NK-92 (cell line): ENCODE data around the gene MXD4.
A peak's percentile ranks its signal among the peaks of the same experiment; 100 is the strongest.

Experiments used
- DNase-seq: peaks from one replicate; lab custom pipeline; 2025; ENCODE audit not compliant: unreplicated experiment; lab: John Stamatoyannopoulos, UW

The MXD4 gene

GRCh38 chr4:2292646-2293108 lies 30.8 kb upstream of the MXD4 start:
- DNase-seq, result no peak

DNA sequence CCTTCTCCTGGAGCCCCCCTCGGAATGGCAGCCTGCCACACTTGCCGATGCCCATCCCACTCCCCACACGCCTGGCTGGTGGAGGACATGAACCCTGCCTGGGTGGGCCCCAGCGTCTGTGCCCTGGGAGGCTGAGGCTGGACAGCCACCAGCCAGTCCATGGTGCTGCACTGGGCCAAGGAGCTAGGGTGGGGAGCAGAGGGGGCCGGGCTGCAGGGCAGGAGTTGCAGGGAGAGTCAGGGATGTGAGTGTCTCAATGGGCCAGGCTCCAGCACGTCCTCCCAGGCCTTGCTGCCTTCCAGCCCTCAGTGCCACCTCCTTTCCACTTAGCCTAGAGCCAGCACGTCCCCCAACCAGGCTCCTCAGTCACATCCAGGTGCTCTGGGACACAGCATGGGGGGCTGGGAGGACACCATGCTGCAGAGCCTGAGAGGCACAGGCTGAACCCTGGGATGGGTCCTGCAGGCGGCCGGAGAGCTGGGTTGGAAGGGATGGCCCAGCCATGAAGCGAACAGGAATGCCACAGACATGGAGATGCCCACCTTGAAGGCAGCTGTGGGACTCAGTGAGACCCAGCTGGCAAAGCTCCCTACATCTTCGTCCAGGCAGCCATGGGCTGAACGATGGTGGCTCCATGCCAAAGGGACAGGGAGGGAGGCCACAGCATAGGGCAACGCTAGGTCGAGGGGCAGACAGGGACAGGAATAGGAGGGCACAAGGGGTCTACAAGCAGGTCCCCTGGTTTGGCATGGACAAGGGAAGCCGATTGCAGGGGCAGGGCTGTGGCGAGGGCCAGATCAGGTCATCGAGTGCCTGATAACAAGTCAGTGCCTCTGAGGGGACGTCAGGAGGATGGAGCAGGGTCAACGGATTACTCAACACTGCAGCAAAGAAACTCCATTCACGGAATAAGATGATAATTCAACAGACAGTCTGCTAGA lies 30.1 kb upstream of the MXD4 start:
- DNase-seq, result no peak

GRCh38 chr4:2290974-2291704 lies 29.2 kb upstream of the MXD4 start:
- DNase-seq, result peak; percentile 19

GRCh38 chr4:2290488-2290887 lies 28.6 kb upstream of the MXD4 start:
- no peak for DNase-seq

DNA sequence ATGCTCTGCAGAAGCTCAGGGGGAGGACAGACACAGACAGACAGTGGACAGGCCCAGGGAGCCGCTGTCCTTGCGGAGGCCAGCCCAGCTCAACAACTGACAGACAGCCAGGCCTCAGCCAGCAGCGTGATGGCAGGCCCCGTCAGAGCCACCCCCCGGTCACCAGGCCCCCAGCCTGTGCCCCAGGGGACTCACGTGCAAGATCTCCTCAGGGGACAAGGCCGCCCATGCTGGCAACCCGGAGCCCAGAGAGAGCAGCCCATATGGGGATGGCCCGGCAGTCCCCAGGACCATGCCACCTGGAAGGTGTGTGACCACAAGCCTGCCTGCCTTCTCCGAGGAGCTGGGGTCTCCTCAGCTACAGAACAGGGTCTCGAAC lies 28.0 kb upstream of the MXD4 start:
- no peak for DNase-seq

DNA sequence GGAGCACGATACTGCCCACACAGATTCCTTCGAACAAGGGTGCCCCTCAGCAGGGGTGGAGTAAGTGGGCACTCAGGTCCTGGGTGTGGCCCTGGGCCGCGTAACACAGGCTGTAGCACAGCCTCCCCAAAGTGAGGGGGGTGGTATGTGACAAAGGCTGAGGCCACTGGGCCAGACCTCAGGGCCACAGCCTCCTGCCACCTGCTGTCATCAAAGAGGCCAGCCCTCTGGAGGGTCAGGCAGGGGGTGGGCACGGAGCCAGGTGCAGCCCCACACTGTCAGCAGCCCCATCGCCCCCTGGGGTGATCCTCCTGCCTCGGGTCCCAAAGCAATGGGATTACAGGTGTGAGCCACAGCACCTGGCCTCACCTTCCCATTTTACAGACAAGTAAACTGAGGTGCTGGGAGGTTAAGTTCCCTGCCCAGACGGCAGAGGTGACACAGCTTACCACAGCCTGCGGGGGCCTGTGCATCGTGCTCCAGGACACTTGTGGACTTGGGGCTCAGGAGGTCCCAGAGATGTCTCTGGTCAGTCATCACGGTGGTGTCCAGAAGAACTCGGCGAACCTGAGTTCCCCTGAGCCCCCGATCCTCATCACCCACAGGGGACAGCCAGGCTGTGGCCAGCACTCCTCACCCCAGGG lies 27.5 kb upstream of the MXD4 start:
- DNase-seq, result no peak

DNA sequence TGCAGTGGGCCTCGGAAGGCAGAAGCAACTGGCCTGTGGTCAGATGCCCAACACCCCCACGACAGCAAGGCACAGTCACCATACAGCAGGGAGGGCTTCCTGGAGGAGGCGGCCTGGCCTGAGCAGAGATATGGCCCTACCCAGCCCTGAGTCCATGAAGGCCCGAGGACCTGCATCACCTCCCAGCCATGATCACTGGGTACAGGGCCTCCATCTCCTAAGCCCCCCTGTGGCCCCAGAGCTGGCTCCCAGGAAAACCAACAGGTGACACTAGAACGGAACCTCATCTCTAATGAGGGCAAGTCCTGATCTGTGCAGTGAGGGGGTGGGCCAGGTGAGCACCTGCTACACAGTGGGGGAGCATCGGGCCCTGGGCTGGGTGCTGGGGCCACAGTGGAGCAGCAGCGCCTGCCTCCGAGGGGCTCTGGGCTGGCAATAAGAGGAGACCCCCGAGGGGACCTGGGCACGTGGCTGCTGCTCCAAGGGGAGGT lies 26.2 kb upstream of the MXD4 start:
- no peak for DNase-seq

DNA sequence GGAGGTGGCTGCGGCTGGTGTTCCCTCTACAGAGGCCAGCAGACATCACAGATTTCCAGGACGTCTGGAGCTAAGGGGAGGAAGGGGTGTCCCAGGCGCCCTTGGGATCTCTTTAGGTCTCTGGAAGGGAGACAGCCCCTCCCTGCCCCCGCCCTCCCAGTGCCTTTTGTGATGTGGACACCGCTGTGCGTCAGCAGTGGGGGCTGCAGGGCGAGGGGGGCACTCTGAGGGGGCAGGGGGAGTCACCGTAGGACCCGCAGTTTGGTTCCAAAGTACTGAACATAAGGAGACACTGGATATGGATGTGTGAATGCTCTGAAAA lies 25.6 kb upstream of the MXD4 start:
- DNase-seq, result no peak

- no peak for DNase-seq
Observed at GRCh38 chr4:2286904-2287593, 25.1 kb upstream of the MXD4 start.

- no peak for DNase-seq
Observed at GRCh38 chr4:2285613-2286381, 23.9 kb upstream of the MXD4 start.

DNA sequence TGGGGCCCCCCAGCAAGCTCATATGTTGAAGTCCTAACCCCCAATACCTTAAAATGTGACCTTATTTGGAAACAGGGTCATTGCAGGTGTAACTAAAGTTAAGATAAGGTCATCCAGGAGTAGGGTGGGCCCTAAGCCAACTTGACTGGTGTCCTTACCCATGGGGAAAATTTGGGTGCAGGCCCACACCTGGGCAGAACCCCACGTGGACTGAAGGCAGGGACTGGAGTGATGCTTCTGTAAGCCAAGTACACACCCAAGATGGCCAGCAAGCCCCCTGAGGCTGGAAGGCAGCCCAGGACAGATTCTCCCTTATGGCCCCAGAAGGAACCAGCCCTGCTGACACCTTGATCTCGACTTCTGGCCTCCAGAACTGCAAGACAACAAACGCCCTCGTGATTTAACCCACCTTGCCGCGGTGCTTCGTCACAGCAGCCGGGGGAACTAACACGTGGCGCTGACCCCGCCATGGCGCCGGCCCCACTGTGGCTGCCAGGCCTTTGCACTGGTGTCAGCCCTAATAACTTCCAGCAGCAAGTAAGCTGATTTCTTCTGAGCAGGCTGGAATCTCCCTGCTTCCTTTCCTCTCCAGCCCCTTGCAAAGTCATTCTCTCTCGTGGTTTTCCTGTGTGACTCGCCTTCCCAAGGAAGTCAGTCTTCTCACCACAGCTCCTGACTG lies 23.2 kb upstream of the MXD4 start:
- DNase-seq, result no peak

DNA sequence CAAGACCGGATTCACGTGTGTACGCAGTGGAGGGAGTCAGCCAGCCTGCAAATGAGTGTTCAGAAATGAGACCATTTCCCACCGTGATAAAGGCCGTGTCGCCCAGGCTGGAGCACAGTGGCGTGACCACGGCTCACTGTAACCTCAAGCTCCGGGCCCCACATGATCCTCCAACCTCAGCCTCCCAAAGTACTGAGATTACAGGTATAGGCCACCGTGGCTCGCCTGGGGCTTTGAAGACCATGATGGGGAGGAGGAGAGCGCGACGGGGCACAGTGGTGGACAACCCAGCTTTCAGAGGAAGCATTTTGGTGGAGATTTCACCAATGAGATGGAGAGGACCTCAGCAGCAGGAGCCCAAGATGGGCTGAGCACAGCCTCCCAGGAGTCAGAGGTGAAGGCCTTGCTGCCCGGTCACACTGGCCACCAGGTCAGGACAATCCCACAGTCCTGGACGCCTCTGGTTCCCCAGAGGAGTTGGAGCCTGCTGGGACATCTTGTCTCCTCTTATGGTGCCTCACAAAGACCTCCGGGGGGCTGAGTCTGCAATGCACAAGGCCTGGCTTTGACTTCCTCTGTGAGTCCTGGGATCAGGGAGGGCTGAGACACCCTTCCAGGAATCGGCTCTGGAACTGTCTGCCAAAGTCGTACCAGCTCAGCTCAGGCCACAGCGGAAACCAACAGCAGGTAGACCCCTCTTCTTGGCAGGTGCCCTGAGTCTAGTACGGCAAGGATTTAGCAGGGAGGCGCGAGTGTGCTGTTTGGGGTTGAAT lies 22.4 kb upstream of the MXD4 start:
- DNase-seq, result no peak

- no peak for DNase-seq
Observed at GRCh38 chr4:2283199-2283711, 21.3 kb upstream of the MXD4 start.

GRCh38 chr4:2281575-2282343 lies 19.9 kb upstream of the MXD4 start:
- no peak for DNase-seq

DNA sequence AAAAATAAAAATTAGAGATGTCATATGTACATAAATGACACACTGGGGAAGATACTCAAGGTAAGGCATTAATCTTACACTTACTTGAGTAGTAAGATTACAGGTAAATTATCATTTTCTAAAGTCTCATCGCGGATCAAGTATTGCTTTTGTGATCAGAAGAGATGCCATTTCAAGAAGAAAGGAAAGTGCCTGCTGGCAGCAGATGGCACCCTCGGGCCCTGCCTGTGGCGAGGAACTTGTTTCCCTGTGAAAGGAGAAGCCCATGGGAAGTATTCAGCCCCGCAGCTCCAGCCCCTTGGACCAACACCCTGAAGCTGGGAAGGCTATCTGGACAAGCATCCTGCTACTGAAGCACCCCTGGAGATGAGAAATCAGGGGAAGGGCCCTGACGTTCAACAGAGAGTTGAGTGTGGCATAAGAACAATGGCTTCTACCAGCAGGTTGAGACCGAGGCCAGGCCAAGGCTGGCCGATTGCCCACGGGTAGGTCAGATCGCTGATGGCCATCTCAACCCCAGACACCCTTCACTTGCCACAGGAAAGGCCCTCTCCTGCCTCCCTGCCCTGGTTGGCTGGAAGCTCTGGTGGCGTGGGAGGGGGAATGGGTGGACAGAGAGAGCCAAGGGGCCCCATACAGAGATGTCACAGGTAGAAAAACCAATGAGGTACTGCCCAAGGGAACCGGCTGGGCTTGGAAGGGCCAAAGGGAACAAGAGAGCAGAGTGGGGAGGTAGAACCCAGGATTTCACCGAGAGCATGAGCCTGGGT lies 18.8 kb upstream of the MXD4 start:
- no peak for DNase-seq

GRCh38 chr4:2277956-2278355 lies 16.0 kb upstream of the MXD4 start:
- DNase-seq, result no peak

GRCh38 chr4:2276581-2277325 lies 14.8 kb upstream of the MXD4 start:
- DNase-seq, result no peak
